ENCODE results near the gene BASP1.

GRCh38 chr5:17306726-17307091 lies 89.3 kb downstream of the BASP1 start:
- TF ChIP-seq ZFHX2 (tag by site-specific recombination; conservative IDR thresholded peaks at IDR 0.05) (no peak), OVOL3 (tag by site-specific recombination; IDR thresholded peaks at IDR 0.05) (no peak), CTCF (tag by site-specific recombination; IDR thresholded peaks at IDR 0.05) (no peak), ZNF302 (tag by site-specific recombination; IDR thresholded peaks at IDR 0.05; ENCODE audit: low read depth) (no peak)
- TF ChIP-seq, protein P1, sequence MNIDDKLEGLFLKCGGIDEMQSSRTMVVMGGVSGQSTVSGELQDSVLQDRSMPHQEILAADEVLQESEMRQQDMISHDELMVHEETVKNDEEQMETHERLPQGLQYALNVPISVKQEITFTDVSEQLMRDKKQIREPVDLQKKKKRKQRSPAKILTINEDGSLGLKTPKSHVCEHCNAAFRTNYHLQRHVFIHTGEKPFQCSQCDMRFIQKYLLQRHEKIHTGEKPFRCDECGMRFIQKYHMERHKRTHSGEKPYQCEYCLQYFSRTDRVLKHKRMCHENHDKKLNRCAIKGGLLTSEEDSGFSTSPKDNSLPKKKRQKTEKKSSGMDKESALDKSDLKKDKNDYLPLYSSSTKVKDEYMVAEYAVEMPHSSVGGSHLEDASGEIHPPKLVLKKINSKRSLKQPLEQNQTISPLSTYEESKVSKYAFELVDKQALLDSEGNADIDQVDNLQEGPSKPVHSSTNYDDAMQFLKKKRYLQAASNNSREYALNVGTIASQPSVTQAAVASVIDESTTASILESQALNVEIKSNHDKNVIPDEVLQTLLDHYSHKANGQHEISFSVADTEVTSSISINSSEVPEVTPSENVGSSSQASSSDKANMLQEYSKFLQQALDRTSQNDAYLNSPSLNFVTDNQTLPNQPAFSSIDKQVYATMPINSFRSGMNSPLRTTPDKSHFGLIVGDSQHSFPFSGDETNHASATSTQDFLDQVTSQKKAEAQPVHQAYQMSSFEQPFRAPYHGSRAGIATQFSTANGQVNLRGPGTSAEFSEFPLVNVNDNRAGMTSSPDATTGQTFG (tag by site-specific recombination; IDR thresholded peaks at IDR 0.05; ENCODE audit: borderline replicate concordance), result no peak

Data from HEK293 (cell line).